Bronchial epithelial cell (primary cell): ENCODE data around the gene MRPL21. TPM values are rescaled to one million over a fixed set of nuclear protein-coding genes. Genes with fewer than 3 reads are reported as not detected.

Experiments used
- DNase-seq: peaks from one replicate; pipeline ENCODE4 v3.0.0-alpha.2; 2010; ENCODE audit warnings: low read depth
- FAIRE-seq: peaks from 2 replicates; lab custom pipeline; 2011; peaks lifted over from hg19 to GRCh38; lab: Jason Lieb, UNC
- H3K27me3 ChIP-seq: 2 replicates; pipeline ENCODE4 v1.5.1; 2011; ENCODE audit warnings: low read length; ENCODE audit not compliant: control insufficient read depth, insufficient read depth
- H3K36me3 ChIP-seq: 2 replicates; pipeline ENCODE4 v1.5.1; 2011; ENCODE audit warnings: low read length; ENCODE audit not compliant: control insufficient read depth, insufficient read depth
- H3K4me3 ChIP-seq: 2 replicates; pipeline ENCODE4 v1.5.1; 2011; ENCODE audit warnings: mild to moderate bottlenecking, low read depth, low read length, control low read depth
- CTCF ChIP-seq: IDR thresholded peaks from 2 replicates; pipeline ENCODE4 v1.5.1; 2011; ENCODE audit warnings: mild to moderate bottlenecking, moderate library complexity, low read length, control low read depth, inconsistent platforms; ENCODE audit not compliant: insufficient read depth, severe bottlenecking
- total RNA-seq: library from RNA; depleted of rRNA; stranded (reverse); fragments of >200 nt; gene quantifications from 2 replicates; pipeline ENCODE4 v1.2.1, GENCODE V29; 2014

The MRPL21 gene
- total RNA-seq, 1 donor from 2014 or later, result 65.0 TPM

- H3K36me3 ChIP-seq, result no peaks in the 10 kb centered on the region
- FAIRE-seq, result no peak
- DNase-seq, result no peak
- H3K4me3 ChIP-seq, result no peak overlapping the region
- TF ChIP-seq CTCF, result no peak
- no peaks in the 10 kb centered on the region for H3K27me3 ChIP-seq
Measured at GRCh38 chr11:68881320-68881719, 22.3 kb downstream of the MRPL21 start.

GRCh38 chr11:68880851-68881250 is 22.8 kb downstream of the MRPL21 start:
- Histone ChIP-seq H3K36me3 (no peaks in the 10 kb centered on the region), H3K27me3 (no peaks in the 10 kb centered on the region), H3K4me3 (no peak overlapping the region)
- FAIRE-seq (no peak), DNase-seq (no peak)
- TF ChIP-seq CTCF, result no peak

GRCh38 chr11:68878022-68878421 is 25.6 kb downstream of the MRPL21 start:
- TF ChIP-seq CTCF, result no peak
- FAIRE-seq, result no peak
- H3K36me3 ChIP-seq, result no peaks in the 10 kb centered on the region

GRCh38 chr11:68872216-68873003 is 31.2 kb downstream of the MRPL21 start:
- DNase-seq (peak; percentile 23), FAIRE-seq (no peak)
- no peak overlapping the region for H3K4me3 ChIP-seq
- TF ChIP-seq CTCF, result no peak
- H3K27me3 ChIP-seq, result peaks cover 2% of the 10 kb centered on the region
- H3K36me3 ChIP-seq, result no peaks in the 10 kb centered on the region

More at GRCh38 chr11:68878022-68878421, 25.6 kb downstream of the MRPL21 start:
- Histone ChIP-seq H3K4me3 (no peak overlapping the region), H3K27me3 (no peaks in the 10 kb centered on the region)
- no peak for DNase-seq

- Histone ChIP-seq H3K36me3 (no peaks in the 10 kb centered on the region), H3K27me3 (peaks cover 2% of the 10 kb centered on the region), H3K4me3 (no peak overlapping the region)
- DNase-seq (no peak), FAIRE-seq (no peak)
- TF ChIP-seq CTCF, result no peak
Measured at GRCh38 chr11:68870470-68870869, 33.2 kb downstream of the MRPL21 start.
